Measurements from ENCODE around the gene ZNF385B.

Gene ZNF385B

GRCh38 chr2:179715196-179715595 is 146.2 kb downstream of the ZNF385B start:
- TF ChIP-seq GATA3 (IDR thresholded peaks at IDR 0.05; ENCODE audit: low read depth, low read length), result no peak
- no peak for TF ChIP-seq GATA2 (IDR thresholded peaks at IDR 0.05; ENCODE audit: low read depth, low read length)

DNA sequence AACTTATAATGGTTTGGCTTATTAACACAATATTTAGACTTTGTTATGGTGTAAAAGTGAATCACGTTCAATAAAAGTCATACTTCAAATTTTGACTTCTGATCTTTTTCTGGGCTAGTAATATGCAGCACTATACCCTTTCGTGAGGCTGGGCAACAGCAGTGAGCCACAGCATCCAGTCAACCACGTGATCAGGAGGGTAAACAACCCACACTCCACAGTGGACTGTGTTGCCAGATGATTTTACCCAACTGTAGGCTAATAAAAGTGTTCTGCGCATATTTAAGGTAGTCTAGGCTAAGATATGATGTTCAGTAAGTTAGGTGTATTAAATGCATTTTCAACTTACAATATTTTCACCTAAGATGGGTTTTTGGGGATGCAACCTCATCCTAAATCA is 148.6 kb downstream of the ZNF385B start:
- no peak for TF ChIP-seq GATA2 (IDR thresholded peaks at IDR 0.05; ENCODE audit: low read depth, low read length)
- no peak for TF ChIP-seq GATA3 (IDR thresholded peaks at IDR 0.05; ENCODE audit: low read depth, low read length)

- TF ChIP-seq GATA3 (IDR thresholded peaks at IDR 0.05; ENCODE audit: low read depth, low read length) (no peak), GATA2 (IDR thresholded peaks at IDR 0.05; ENCODE audit: low read depth, low read length) (no peak)
Measured at GRCh38 chr2:179711375-179711774, 150.0 kb downstream of the ZNF385B start.

- TF ChIP-seq GATA2 (IDR thresholded peaks at IDR 0.05; ENCODE audit: low read depth, low read length) (no peak), GATA3 (IDR thresholded peaks at IDR 0.05; ENCODE audit: low read depth, low read length) (no peak)
Measured at GRCh38 chr2:179703702-179704101, 157.7 kb downstream of the ZNF385B start.

GRCh38 chr2:179702912-179703311 is 158.5 kb downstream of the ZNF385B start:
- TF ChIP-seq GATA3 (IDR thresholded peaks at IDR 0.05; ENCODE audit: low read depth, low read length) (no peak), GATA2 (IDR thresholded peaks at IDR 0.05; ENCODE audit: low read depth, low read length) (no peak)

DNA sequence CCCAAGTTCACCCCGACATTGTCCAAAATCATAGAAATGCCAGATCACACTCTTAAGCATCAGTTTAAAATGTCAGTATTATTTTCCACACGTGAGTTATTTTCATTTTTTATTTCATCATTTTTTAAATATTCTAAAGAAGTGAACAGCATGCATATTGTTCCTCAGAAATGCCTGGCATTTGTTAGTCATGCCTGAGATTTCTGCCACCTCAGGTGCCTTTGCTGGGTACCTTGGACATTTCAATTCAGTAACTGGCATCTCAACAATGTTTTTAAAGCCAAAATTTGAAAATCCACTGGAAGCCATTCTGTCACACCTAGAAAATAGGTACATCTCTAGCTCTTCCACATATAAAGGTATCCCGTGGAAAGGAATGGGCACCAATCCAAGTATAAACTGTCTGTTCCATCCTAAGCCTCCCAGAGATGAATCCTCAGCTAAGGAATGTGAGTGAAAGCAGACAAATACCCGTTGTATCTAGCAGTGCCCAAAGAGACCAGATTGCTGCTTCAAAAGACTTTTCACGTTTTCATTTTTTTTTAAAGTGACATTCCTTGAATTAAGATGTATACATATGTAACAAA is 159.8 kb downstream of the ZNF385B start:
- TF ChIP-seq GATA3 (IDR thresholded peaks at IDR 0.05; ENCODE audit: low read depth, low read length) (no peak), GATA2 (IDR thresholded peaks at IDR 0.05; ENCODE audit: low read depth, low read length) (no peak)

DNA sequence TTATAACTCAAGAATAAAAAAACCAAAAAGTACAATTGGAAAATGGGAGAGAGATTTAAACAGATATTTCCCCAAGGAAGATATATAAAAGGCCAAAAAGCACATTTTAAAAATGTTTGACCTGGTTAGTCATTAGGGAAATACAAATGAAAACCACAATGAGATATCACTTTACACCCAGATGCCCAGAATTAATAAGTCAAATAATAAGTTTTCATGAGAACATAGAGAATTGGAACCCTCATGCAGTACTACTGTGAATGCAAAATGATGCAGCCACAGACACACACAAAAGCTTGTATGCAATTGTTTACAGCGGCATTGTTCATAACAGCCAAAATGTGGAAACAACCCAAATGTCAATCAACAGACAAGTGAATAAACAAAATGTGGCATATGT is 165.9 kb downstream of the ZNF385B start:
- no peak for TF ChIP-seq GATA3 (IDR thresholded peaks at IDR 0.05; ENCODE audit: low read depth, low read length)

- TF ChIP-seq GATA2 (IDR thresholded peaks at IDR 0.05; ENCODE audit: low read depth, low read length) (no peak), GATA3 (IDR thresholded peaks at IDR 0.05; ENCODE audit: low read depth, low read length) (no peak)
Measured at GRCh38 chr2:179694963-179695362, 166.4 kb downstream of the ZNF385B start.

- TF ChIP-seq GATA3 (IDR thresholded peaks at IDR 0.05; ENCODE audit: low read depth, low read length), result no peak
- no peak for TF ChIP-seq GATA2 (IDR thresholded peaks at IDR 0.05; ENCODE audit: low read depth, low read length)
Measured at GRCh38 chr2:179692610-179693009, 168.8 kb downstream of the ZNF385B start.

GRCh38 chr2:179692043-179692442 is 169.4 kb downstream of the ZNF385B start:
- no peak for TF ChIP-seq GATA3 (IDR thresholded peaks at IDR 0.05; ENCODE audit: low read depth, low read length)

DNA sequence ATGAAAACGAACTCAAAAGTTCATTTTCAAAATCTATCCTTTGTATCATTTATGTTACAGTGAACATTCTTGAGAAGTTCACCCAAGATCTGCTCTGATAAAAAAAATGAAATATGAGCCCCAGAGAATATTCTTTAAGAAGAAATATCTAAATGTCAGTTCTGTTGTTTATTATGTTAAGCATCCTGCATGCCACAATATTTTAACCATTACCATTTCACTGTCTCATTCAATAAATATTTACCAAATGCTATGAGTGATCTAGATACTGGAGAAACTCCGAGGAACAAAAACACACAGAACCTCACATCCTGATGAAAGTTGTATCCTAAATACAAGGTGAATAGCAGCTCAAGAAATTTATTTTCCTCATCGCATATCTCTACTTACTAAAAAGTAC is 170.2 kb downstream of the ZNF385B start:
- TF ChIP-seq GATA2 (IDR thresholded peaks at IDR 0.05; ENCODE audit: low read depth, low read length) (no peak), GATA3 (IDR thresholded peaks at IDR 0.05; ENCODE audit: low read depth, low read length) (no peak)

- TF ChIP-seq GATA3 (IDR thresholded peaks at IDR 0.05; ENCODE audit: low read depth, low read length) (no peak), GATA2 (IDR thresholded peaks at IDR 0.05; ENCODE audit: low read depth, low read length) (no peak)
Measured at GRCh38 chr2:179686718-179687342, 174.6 kb downstream of the ZNF385B start.

- TF ChIP-seq GATA3 (IDR thresholded peaks at IDR 0.05; ENCODE audit: low read depth, low read length) (no peak), GATA2 (IDR thresholded peaks at IDR 0.05; ENCODE audit: low read depth, low read length) (no peak)
Measured at GRCh38 chr2:179686069-179686468, 175.3 kb downstream of the ZNF385B start.

DNA sequence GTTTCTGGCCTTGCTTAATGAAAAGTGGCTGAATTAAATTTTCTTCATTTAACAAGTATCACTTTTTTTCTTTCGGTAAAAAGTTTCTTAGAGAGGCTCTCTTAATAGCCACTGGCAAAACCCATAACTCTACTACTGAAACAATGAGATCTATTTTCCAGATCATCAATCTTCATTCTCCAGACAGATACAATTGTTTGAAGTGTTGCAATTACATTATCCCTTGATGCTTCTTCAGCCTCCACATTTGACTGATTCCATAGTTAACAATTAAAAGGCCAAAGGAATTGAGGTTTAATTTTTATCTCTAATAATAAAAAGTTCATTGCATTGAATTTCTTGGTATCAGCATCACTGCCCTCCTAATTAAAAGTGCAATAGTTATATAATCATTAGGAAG is 176.3 kb downstream of the ZNF385B start:
- TF ChIP-seq GATA3 (IDR thresholded peaks at IDR 0.05; ENCODE audit: low read depth, low read length) (no peak), GATA2 (IDR thresholded peaks at IDR 0.05; ENCODE audit: low read depth, low read length) (no peak)

DNA sequence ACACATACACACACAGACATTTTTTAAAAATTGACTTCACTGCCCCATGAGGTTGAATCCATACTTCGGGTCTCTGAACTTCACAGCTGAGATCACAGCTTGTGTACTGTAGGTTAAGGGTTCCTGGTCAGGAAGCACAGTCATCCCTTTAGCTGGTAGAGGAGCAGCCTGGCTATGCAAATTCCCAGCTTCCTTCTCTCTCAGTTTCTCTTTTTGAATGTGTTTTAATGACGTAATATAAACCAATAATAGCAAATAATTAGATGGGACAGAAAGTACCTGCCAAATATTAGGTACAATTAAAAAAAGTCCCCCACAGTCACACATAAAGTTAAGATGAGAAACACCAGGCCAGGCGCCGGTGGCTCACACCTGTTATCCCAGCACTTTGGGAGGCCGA is 178.7 kb downstream of the ZNF385B start:
- TF ChIP-seq GATA2 (IDR thresholded peaks at IDR 0.05; ENCODE audit: low read depth, low read length), result no peak
- no peak for TF ChIP-seq GATA3 (IDR thresholded peaks at IDR 0.05; ENCODE audit: low read depth, low read length)
